ENCODE data around the gene CAPS. TPM values are rescaled to one million over a fixed set of nuclear protein-coding genes. Genes with fewer than 3 reads are reported as not detected.
"Not testable (repeated sequence)": the region's sequence is repeated elsewhere in the genome, so short reads cannot be mapped to it uniquely, and the experiment has no call there.

Gene CAPS
- total RNA-seq (2014; rRNA removed), result 2.4 and 3.5 TPM in 2 replicates
- 3.3 TPM for polyA plus RNA-seq (2012)

DNA sequence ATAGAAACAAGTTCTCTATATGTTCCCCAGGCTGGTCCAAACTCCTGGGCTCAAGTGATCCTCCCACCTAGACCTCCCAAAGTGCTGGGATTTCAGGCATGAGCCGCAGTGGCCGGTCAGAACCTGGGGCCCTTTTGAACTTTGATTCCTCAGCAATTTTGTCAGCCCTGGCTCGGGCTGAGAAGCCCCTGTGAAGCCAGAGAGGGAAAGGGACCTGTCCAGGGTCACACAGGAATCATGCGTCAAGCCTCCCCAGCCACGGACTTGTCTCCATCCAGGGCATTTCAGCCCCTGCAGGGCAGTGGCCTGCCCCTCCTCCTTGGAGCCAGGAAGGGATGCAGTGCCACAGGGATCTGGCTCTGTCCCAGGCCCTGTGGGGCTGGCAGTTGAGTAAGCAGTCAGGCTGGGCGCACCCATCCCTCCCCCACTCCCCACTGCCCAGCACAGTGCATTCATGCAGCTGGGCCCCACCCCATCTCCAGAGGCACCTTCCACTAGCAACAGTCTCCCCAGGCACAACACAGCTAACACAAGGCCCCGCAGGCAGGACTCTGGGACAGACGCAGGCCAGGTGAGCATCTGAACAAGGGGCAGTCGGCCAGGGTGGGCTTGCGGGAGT is at the start of gene CAPS:
CAPS (plus strand) TSS at position 516 of the 619 bp plus-strand sequence. CDS start 153 bp downstream, outside the sequence.
- DNase-seq (ENCODE audit: low read depth), result peak; percentile 58

DNA sequence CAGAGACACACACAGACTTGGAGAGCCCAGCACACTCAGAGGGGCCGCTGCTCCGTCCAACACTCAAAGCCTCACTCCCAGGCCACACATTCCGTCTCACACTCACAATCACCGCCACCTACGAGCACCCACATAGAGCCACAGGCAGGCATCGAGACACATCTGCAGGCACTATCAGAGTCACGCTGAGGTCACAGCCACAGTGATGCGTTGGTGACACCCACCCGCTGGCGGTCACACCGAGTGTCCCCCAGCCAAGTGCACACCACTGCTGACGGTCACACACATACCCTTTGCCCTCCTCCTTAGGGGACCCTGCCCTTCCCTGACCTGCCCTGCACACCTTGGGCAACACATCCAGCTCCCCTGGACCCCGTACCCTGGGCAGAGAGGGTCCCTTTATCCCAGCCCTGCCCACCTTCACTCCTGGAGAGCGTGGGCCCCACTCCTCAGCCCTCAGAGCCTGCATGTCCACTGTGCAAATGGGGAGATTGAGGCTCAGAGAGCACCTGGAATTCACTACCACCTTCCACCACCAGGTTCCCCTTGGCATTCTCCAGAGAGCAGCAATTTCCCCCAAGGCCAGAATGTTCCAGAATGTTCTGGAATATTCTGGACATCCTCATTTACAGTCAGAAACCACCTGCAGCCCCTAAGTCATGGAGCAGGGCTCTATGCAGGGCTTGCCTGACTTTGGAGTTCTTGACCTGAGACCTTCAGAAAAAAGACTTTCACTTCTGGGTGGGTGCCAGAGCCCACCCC is 49.1 kb upstream of the CAPS start:
- no peak for DNase-seq (ENCODE audit: low read depth)

DNA sequence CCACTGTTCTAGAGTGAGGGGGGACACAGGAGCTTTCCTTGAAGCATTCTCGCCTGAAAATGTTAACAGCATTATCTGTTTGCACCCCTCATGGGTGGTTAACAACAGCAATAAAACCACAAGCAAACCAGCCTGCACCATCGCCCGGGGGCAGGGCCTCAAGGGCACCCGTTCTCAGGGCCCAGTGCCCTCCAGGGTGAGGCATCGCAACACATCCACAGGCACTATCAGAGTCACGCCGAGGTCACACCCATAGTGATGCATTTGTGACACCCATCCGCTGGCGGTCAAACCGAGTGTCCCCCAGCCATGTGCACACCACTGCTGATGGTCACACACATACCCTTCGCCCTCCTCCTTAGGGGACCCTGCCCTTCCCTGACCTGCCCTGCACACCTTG is 48.3 kb upstream of the CAPS start:
- DNase-seq (ENCODE audit: low read depth), result no peak

DNA sequence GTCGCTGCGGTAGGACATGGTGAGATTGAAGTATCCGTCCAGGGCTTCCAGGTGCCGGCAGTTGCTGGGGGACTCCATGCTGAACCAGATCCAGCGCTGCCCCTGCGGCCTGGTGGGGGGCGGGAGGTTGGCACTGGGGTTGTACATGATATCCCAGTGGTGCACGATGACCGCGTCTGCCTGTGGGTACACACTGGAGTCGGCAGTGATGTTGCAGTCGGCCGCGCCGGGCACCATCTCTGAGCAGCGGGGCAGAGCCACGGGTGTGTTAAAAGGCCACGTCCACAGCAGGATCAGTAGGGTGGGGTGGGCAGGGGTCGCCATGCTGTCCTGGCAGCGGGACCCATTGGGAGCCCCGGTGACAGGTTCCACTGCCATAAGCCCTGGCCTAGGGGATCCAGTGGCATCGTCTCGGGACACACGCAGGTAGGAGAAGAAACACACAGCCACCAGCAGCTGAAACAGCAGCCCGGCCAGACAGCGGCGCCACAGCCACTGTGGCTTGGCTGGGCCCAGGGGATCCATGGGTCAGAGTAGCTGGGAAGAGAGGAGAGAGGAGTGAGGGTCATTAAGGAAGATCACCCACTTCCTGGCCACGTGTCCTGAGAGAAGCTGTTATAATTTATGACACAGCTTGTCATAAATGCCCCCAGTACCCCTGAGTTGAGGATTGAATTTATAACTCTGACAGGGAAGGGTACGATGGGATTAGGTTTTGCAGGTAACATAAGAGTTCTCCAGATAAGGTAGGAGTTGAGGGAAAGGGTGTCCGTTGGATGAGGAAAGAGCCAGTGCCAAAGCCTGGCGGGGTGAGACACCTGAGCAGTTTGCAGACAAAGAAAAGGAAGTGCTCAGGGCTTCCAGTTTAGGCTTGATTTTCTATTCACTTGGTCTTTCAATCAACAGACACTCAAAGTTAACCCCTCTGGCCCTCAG is 46.6 kb upstream of the CAPS start:
- no peak for DNase-seq (ENCODE audit: low read depth)

DNA sequence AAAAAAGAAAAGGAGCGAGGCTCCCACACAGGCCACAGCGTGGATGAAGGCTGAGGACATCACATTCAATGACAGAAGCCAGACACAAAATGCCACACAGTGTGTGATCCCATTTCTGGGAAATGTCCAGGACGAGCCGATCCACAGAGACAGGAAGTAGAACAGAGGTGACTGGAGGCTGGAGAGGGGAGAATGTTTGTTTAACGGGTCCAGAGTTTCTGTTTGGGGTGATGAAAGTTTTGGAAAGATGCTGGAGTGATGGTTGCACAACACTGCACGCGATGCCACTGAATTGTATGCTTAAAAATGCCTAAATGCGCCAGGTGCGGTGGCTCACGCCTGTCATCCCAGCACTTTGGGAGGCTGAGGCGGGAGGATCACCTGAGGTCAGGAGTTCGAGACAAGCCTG is 43.1 kb upstream of the CAPS start:
- no peak for DNase-seq (ENCODE audit: low read depth)

DNA sequence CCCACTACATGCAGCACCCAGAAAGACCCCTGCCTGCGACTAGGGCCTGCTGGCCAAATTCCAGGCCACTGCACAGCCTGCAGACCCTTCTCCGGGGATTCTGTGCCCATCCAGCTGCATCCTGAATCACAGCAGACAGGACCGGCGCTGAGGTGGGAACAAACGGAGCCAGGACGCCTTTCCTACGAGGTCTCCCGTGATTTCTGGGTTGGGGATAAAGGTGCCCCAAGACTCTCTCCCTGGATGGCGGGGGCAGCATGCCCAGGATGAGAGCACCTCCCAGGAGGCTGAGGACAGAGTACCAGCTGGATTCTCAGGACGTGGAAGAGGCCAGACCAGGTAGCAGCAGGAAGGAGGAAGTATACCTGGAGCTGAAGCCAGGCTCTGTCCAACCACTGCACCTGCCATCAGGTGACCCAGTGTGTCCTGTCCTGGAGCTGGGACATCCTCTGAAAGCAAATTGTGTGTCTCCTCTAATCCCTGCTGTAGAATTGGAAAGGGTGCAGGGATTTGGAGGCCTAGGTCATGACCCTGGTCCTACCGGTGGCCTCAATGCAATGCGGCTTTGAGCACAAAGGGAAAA is 40.3 kb upstream of the CAPS start:
- DNase-seq (ENCODE audit: low read depth), result no peak

DNA sequence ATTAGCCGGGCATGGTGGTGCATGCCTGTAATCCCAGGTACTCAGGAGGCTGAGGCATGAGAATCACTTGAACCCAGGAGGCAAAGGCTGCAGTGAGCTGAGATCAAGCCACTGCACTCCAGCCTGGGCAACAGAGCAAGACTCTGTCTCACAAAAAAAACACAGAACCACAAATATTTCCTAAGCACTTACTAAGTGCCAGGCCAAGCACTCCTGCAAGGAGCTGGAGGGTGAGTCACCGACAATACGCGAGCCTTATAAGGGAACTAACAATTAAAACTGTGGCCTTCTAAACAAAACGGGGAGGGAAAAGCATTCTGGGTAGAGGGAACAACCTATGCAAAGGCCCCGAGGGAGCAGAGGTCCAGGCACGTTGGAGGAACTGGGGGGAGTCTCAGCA is 39.6 kb upstream of the CAPS start:
- peak; percentile 34 for DNase-seq (ENCODE audit: low read depth)

DNA sequence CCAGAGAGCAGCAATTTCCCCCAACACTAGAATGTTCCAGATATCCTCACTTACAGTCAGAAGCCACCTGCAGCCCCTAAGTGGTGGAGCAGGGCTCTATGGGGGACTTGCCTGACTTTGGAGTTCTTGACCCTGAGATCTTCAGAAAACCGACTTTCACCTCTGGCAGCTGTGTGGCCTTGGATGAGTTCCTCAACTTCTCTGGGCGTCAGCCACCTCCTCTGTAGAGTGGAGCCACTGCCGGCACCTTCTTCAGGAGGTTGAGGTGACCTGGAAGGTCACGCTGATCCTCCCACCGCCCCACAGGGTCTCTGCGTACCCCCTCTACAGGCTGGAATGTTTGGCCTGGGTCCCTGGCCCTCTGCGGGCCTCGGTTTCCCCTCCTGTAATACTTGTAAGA is 36.6 kb upstream of the CAPS start:
- no peak for DNase-seq (ENCODE audit: low read depth)

DNA sequence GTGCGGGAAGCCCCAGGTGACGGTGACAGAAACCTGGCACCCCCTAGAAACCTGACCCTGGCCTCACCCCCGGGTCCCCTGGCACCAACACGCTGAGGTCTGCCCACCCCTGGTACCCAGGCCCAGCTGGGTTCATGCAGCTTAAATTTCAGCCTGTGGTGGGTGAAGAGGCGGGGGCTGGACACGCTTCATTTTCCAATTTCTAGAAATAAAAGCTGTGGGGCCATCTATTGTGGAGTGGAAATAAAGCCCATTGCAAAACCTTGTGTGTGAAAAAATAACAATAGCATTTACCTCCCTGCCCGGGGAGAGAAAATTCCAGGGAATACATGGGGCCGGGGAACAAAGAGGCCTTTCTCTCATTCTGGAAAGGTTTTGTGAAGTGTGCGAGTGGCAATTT is 36.2 kb upstream of the CAPS start:
- DNase-seq (ENCODE audit: low read depth), result no peak

DNA sequence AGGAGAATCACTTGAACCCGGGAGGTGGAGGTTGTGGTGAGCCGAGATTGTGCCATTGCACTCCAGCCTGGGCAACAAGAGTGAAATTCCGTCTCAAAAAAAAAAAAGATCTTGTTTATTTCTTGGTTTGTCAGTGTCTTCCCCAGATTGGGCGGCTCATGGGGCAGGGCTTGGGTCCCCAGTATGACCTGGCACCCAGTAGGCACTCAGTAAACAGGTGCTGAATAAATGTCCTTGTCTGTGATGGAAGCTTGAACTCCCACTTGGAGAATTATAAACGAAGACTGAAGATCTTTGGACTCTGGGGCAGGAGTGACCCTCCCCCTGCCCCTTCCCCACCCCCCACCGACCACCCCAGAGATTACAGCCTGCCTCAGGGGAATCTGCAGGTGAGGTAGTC is 33.9 kb upstream of the CAPS start:
- DNase-seq (ENCODE audit: low read depth), result no peak

DNA sequence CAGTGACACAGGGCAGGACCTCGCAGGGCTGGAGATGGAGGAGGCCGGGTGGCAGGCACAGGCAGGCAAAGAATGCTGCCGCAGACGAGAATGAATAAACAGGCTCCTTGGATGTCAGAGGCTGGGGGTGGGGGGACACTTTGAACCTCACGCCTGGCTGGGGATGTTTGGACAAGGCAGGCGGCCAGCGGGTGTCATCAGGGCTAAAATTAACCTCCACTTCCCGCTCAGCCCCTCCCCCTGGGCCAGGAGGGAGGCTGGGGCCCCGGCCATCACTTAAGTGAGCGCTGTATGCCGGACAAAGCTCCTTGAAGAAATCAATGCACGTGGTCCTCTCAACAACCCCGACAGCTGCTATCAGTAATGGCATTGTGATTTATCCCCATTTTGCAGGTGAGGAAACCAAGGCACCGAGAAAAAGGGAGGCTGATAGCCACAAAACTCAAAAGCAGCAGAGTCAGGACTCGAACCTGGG is 33.4 kb upstream of the CAPS start:
- DNase-seq (ENCODE audit: low read depth), result no peak

DNA sequence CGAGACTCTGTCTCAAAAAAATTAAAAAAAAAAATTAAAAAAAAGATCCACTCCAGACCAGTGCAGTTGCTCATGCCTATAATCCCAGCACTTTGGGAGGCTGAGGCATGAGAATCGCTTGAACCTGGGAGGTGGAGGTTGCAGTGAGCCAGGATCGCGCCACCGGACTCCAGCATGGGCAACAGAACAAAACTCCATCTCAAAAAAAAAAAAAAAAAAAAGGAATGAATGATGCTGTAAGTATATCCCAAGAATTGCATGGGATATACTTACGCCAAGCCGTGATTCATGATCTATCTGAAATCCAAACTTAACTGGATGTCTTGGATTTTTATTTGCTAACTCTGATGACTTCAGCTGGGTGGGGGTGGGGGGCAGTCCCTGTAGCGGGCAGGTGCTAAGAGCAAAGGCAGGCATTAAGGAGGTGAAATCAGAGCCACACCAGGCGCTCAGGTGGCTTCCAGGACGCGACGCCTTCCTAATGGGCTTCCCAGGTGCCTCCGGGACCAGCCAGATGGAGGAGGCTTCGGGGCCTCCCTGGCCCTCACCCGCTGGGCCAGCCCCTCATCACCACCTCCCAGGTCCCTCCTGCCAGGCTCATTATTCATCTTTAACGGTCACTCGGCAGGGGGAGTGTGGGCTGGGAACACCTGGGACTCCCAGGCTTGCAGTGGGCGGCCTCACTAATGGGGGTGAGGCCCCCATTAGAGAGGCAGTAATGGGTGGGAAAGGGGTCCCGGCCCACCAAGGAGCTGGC is 32.3 kb upstream of the CAPS start:
- DNase-seq (ENCODE audit: low read depth), result no peak

DNA sequence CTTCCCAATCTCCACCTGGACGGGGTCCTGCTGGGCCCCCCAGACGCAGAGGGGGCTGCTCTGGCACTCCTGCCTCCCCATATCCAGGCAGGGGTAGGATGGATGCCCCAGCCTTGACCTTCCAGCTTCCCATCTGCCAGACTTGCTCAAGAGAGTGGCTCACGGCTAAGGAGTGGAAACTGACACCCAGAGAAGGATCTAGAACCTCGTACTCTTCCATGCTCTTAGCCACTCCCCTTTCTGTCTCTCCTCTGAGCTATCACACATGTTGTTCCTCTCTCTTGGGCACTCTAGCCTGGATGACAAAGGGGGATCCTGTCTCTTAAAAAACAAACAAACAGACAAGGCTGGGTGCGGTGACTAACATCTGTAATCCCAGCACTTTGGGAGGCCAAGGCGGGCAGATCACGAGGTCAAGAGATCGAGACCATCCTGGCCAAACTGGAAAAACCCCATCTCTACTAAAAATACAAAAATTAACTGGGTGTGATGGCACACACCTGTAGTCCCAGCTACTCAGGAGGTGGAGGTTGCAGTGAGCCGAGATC is 31.6 kb upstream of the CAPS start:
- DNase-seq (ENCODE audit: low read depth), result no peak

DNA sequence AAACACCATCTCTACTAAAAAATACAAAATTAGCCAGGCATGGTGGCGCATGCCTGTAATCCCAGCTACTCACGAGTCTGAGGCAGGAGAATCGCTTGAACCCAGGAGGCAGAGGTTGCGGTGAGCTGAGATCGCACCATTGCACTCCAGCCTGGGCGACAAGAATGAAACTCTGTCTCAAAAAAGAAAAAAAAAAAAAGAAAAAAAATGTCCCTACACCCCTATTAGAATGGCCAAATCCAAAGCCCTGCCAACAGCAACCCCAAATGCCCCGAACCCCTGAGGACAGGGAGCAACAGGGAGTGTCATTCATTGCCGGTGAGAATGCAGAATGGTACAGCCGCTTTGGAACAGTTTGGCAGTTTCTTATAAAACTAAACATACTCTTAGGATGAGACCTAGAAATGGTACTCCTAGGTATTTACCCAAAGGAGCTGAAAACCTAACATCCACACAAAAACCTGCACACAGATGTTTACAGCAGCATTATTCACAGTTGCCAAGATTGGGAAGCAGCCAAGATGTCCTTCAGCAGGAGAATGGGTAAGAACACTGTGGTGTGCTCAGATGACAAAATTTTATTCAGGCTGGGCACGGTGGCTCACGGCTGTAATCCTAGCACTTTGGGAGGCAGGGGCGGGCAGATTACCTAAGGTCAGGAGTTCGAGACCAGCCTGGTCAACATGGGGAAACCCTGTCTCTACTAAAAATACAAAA is 30.7 kb upstream of the CAPS start:
- not testable (repeated sequence) for DNase-seq (ENCODE audit: low read depth)

DNA sequence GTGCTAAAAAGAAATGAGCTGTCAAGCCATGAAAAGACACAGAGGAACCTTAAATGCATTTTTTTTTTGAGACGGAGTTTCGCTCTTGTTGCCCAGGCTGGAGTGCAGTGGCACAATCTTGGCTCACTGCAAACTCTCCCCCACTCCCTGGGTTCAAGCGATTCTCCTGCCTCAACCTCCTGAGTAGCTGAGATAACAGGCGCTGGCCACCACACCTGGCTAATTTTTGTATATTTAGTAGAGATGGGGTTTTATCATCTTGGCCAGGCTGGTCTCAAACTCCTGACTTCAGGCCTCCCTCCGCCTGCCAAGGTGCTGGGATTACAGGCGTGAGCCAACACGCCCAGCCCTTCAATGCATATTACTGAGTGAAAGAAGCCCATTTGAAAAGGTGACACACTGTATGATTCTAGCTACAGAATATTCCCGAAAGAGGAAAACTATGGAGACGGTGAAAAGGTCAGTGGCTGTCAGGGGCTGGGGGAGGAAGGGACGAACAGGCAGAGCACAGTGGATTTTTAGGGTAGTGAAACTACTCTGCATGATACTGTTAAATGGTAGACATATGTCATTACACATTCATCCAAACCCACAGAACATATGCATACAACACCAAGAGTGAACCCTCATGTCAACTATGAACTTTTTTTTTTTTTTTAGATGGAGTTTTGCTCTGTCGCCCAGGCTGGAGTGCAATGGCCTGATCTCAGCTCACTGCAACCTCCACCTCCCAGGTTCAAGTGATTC is 29.8 kb upstream of the CAPS start:
- not testable (repeated sequence) for DNase-seq (ENCODE audit: low read depth)

DNA sequence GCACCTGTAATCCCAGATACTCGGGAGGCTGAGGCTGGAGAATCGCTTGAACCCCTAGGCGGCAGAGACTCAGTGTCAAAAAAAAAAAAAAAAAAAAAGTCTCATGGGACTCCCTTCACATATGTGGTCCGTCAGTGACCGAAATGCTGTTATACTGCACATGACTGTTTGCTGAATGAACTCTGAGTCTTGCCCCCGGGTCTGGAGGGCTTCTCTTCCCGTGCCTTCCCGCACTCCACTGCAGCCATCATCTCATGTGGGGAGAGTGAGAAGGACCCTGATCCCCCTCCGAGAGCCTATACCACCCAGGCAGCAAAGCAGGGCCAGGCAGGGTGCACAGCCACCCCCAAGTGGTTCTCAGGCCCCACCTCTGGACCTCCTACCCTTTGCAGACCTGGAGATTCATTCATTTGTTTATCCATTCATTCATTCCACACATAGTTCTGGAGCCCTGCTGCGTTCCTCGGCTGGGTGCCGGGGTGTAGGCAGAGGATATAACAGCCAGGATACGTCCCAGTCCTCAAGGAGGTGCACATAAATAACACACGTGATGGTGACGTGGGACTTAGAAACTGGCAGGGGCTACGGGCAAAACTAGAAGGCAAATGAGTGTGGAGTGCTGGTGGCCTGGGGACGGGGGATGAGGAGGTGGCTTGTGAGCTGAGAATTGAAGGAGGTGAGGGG is 24.6 kb upstream of the CAPS start:
- DNase-seq (ENCODE audit: low read depth), result no peak

DNA sequence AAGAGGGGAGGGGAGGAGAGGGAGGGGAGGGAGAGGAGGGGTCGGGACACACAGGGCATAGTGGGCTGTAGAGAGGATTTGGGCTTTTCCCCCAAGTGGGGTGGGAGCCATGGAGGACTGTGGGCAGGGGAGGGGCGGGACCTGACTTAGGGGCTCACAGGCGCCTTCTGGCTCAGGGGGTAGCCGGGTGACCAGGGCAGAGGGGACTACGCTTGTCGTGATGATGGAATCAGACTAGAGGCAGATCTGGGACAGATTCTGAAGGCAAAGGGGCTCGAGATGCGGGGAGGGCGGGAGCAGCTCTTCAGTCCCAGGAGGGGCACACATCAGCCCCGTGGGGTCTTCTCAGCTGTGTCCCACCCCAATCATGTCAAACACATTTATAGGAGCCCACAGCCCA is 24.0 kb upstream of the CAPS start:
- no peak for DNase-seq (ENCODE audit: low read depth)

DNA sequence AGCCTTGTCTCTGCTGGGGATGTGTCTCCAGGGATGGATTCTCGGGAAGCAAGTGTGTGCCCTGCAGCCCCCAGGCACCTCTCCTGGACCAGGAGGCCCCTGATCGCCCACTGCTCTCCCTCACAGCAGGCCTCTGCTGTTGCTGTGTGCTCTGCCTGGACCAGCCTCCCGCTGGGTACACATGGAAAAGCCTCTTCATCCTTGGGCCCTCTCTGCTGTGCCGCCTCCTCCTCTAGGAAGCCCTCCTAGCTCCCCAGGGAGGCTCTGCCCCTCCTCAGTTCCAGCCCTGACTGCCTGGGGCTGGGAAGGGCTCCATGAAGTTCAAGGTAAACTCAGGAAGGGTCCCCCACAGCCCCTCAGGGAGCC is 22.5 kb upstream of the CAPS start:
- DNase-seq (ENCODE audit: low read depth), result no peak

All from LHCN-M2 (cell line).